HK-2 (cell line): Measurements from ENCODE around the gene DCAF8.

Source experiments
- DNase-seq: peaks from one replicate; pipeline ENCODE4 v3.0.0-alpha.2; 2018; ENCODE audit not compliant: unreplicated experiment

DCAF8 gene

DNA sequence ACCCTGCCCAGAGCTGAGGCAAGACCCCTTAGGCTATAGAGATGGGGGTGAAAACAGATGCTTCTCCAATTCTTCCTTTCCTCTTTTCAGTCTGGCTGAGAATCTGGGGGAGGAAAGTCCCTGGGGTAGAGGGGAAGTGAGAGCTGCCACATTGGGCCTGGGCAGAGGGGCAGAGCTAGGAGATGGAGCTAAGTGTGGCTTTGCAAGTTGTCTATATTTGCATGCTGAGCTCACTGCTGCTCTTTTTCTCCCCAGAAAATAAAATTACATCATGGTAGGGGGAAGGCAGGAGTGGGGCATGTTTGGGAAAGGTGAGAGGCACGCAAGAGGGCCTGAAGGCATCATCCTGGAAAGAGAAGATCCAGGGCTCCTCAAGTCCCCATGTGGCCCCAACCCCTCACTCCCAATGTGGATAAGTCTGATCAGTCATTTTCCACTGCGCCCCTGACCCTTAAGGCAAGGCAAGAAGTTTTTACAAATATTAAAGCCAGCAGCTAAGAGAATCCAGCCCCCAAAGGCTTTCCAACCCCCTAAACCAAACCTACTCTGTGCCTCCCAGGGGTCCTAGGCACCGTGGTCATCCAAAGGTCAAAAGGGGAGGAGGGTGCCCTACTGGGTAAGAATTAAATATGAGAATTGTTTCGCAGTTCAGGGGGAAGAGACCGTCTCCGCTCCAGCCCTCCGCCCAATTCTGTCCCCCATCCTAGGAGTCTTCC is 57.7 kb downstream of the DCAF8 start:
- no peak for DNase-seq

DNA sequence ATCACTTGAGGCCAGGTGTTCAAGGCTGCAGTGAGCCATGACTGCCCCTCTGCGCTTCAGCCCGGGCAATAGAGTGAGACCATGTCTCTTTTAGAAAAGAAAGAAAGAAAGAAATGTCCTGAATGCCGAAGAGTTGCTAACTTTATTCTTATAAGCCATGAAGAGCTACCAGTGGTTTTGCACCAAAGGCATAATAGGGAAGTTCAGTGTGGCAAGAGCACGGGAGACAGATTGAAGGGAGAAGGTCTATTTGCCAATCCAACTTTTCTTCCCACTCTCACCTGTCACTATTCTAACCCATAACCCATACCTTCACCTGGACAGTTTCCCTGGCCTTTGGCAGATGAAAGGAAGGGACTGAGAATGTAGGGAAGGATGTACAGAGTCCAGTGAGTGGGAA is 61.6 kb downstream of the DCAF8 start:
- no peak for DNase-seq

DNA sequence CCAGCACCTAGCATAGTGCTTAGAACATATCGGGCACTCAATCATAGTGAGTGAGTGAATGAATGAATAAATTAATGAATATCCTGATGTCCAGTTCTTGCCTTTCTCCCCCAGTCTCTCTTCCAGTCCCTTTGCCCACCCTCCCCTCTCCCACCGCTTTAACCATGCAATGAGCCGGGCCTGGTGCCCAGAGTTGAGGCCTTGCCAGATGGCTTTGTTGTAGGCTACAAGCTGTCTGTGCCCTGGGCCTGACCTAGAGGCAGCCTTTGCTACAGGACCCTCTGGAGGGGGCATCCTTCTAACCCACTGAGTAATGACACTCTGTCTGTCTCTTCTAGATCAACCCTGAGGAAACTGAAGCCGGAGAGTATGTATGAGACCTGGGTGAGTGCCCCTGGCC is 65.1 kb downstream of the DCAF8 start:
- no peak for DNase-seq

DNA sequence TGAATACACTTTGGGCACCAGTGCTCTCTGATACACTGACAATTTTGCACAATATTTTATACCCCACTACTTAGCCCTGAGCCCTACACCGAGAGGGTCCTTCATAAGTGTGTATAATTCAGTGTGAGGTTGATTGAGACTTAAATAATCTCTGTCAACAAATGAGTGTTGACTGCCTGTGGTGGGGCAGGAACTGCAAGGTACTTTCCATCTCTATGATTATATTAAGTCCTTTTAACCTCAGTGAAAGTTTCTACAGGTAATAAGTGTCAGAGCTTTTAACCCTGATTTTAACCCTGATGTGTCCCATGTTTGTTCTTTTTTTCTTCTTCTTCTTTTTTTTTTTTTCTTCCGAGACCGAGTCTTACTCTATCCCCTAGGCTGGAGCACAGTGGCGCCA is 66.2 kb downstream of the DCAF8 start:
- DNase-seq: no peak

DNA sequence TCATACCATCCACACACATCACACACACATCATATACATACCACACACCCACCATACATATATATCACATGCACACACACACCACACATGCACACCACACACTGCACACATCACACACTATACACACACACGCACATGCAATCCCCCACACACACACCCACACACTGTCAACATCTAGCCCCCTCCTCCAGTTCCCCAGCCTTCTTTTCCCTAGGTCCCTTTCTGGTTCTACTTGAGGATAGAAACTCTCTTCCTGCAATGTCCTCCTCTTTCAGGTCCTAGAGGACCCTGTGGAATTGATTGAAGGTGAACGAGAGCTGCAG is 67.7 kb downstream of the DCAF8 start:
- no peak for DNase-seq

DNA sequence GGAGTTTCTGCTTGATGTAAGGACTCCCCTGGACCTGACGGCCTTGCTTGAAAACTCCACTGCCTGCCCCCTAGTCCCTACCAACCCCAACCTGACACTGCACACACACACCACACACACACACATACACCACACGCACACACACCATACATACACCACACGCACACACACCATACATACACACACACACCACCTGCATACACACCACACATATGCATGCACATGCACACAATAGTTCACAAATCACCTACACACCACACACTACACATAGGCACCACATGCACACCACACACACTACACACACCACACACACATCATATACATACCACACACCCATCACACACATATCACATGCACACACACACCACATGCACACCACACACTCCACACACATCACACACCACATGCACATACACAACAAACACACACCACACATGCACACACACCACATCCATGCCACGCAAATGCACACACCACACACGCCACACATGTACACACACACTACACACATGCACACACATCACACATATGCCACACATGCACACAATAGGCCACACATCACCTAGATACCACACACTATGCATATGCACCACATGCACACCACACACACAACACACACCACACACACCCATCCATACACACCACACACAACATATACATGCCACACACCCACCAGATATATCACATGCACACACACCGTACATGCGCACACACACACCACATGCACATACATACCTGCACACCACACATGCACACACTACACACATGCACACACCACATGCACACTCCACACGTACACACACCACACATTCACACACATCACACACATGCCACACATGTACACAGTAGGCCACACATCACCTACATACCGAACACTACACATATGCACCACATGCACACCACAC is 68.3 kb downstream of the DCAF8 start:
- no peak for DNase-seq

DNA sequence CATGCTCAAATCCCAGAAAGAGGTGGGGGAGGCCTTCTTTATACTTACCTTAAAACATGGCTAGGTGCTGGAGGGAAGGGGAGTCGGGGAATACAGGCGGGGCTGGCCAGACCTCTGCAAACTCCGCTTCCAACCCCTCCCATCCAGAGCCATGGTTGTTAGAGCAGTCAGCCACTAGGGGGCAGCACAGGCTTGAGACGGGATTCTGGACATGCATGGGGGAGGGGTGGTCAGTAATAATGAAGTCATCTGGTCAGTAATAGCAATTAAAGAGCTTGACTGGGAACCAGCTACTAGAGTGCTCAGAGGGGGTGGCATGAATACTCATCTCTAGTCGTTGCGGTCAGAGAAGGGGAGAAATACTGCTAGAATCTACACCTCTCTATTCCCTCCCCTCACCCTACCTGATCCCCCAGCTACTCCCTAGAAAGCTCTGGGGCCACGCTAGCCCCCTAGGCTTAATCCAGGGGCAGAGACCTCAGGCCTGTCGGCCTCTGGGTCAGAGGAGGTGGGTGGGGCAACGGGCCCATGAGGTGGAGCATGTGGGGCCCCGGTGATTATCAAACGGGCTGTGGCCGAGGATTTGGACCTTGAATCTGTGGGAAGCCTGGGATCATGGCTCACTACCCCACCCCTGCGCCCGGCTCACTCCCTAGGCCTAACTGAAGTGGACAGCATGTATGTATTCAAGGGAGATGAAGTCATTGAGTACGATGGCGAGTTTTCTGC is 69.1 kb downstream of the DCAF8 start:
- DNase-seq: peak; percentile 91

DNA sequence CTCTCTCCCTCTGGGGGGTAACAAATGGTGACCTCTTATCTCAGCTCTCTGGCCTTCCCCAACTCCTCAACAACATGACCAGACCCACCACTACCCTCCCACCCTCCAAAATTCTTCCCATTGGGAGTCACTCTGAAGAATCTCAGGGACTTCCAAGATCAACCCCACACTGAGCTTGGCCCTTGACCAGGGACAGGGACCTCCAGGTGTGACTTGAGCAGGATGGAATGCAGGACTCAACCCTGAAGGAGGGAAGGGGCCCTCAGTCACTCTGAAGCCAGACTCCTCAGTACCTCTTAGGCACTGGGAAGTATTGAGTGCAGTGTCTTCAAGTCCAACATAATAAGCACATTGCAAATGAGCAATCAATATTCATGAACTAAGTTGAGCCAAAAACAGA is 70.1 kb downstream of the DCAF8 start:
- no peak for DNase-seq

DNA sequence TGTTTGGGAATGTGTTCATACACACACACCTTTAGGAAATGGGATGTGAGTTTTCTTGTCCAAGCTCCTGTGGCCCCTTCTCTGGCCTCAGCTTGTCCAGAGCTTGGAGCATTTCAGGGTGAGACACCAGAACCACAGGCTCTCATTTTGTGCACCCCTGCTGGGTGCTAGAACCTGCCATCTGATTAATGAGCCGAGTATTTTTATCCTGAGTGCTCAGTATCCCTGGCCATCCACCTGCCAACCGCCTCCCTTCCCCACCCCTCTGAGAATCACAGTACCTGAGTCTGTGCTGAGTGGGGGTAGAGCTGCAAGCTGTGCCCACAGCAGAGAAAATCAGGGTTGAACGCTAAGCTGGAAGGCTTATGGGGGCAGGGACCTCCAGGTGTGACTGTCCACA is 70.6 kb downstream of the DCAF8 start:
- no peak for DNase-seq

DNA sequence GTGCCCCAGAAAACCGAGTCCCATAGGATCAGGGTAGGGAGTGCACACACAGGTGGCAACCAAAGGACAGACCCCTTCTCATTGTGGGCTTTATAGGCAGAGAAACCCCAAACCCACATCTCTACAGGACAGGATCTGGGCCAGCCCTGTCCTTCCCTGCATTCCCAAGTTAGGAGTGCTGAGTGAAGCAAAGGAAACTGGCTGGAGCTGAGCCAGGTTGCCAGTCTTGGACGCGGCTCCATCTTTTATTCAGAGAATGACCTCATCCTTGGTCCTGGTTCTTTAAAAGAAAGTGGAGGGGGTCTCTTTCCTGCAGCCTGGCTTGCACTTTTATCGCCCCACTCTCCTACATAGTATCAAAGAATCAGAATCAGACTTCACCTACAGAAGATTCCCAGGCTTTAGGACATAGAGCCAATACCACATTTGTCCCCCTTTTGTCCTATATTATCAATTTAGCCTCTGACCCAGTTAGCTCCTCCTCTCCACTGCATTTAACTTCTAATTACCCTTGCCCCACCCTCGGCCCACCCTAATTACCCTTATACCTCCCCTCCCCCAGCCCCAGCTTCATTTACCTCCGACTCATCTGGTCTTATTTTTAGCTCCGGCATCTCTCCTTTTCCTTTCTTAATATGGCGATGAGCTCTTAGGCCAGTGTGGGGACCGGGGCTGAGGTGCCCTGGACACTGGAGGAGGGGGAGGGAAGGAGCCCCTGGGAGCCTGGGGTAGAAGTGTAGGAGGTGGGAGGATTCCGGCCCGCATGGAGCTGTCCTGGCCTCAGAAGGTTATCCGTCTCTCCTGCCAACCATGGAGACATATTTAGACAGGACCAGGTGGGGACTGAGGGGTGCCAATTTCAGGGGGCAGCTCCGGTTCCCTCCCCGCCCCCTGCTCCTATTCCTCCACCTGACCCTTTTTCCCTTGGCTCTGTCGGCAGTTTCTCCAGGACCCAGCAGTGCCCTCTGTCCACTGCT is 72.4 kb downstream of the DCAF8 start, which contains the start of gene CASQ1:
Gene CASQ1 (plus strand): TSS at position 927 of the 977 bp plus-strand sequence. CDS start 177 bp downstream, outside the sequence.
- no peak for DNase-seq

DNA sequence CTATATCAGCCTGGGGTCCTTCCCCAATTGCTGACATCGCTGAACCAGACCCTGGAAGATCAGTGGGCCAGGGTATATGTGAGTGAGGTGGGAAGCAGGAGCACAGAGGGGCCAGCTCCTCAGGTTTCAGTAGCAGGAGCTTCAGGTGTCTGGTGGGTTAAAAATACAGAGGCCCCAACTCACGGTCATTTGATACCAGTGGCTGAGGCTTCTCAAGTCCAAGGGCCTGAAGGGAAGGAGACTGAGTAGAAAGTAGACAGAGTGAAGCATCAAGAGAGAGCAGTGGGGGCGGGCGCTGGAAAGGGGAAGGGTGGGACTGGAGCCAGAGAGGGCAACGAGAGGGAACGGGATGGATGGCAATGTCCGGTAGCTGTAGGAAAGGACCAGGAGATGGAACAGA is 74.0 kb downstream of the DCAF8 start:
- no peak for DNase-seq

DNA sequence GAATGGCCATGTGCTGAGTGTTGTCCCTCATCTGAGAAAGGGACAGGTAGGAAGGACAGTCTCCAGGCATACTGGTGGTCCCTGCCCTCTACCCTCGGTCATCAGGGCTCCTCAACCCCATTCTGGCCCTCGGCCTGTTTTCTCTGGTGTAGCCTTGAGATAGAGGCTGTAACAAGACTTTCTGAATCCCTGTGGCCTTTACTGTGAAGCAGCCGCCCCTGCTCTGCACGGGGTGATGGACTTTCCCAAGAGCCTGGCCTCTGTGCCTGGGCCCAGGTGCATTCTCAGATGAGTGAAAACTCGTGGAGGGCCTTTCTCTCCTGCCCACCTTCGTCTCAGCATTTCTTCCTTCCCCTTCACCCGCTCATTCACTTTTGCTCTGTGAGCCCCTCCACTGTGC is 74.9 kb downstream of the DCAF8 start:
- no peak for DNase-seq

DNA sequence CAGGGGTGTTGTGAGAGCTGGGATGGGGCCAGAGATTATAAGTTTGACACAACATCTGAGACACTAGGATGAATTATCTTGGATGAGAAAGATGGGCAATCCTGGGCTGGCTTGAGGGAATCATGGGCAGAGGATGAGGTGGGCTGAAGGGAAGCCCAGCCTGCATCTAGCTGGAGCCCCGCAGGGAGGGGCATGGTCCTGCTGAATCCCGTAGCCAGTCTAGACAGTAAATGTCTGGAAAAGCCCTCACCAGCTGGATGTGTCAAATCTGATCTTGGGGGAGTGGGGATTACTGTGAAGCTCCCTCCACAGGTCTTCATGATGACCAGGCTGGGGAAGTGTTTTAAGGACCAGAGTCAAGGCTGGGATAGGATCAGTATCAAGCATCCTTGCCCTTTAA is 75.6 kb downstream of the DCAF8 start:
- no peak for DNase-seq

DNA sequence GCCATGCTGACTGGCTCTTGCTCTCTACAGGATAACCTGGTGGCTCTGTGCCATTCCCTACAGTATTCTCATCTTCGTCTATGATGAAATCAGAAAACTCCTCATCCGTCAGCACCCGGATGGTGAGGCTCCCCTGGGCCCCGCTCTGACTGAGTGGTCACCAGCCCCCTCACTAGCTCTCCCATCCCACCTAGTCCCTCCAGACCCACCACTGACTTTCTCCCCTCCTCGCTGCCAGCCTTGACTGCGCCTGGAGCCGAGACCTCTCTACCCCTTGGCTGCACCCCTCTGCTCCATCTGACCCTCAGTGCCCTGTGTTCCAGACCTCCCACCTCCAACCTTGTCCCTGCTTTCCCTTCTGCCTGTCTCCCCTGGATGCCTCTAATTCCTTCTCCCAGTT is 76.1 kb downstream of the DCAF8 start:
- DNase-seq: no peak

DNA sequence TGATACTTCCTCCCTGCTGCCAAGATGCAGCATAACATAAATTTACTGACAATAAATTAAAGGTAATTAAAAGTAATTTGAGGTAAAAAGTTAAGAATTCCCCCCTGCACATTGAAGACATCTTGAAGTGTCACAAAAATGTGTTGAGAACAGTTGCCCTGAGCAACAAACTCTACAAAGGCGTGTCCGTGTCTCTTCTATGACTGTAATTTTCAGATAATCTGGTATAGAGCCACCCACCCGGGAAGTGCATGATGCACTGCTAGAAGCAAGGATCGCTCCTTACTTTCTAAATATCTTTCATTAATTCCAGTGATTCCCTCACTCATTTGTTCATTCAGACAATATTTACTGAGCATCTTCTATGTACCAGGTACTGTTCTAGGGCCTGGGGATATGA is 83.0 kb downstream of the DCAF8 start:
- no peak for DNase-seq

DNA sequence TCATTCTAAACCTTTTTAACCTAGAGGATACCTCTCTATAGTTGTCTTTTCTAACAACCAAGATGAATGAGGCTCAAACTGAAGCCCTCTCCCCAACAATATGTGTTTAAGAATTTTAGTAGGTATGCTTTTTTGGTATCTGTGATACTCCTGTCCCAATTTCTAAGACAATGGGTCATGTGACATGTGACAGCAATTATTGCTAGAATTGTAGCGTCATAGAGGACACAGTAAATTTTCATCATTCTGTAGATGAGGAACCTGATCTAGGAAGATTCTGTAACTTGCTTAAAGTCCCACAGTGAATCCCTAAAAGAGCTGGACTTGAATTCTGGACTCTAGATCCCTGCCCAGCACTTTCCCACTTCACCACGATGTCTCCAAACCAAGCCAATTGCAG is 83.6 kb downstream of the DCAF8 start:
- DNase-seq: no peak

DNA sequence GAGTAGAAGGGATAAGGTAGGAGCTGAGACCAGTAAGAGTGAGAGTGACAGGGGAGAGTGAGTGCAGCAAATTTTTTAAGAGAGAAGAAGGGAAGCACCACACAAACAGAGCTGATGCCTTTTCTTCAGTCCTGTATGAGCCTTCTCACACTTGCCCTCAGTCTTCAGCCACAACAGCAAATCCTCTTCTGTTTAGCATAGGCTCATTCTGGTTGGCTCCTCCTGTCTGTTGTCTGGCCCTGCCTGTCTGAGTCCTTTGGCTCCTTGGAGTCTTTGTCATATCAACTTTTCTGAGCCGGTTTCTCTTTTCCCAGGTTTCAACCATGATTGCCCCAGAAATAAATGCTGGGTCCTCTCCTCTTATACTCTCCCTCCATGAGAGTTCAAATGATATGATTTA is 84.7 kb downstream of the DCAF8 start:
- DNase-seq: no peak

DNA sequence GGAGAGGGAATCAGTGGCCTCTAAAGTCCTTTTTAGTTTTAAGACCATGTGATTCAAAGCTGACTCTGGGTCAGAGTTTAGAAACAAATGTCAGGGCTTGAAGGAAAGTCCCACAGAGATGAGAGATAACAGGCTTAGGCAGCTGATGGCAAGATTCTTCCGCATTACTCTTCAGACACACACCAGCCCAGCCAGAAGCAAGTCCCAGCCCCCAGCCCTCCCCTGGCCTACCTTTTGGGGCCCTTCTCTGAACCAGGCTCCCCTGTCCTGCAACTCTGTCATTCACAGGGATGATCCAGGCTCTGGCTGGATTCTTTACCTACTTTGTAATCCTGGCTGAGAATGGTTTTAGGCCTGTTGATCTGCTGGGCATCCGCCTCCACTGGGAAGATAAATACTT is 85.1 kb downstream of the DCAF8 start:
- no peak for DNase-seq

DNA sequence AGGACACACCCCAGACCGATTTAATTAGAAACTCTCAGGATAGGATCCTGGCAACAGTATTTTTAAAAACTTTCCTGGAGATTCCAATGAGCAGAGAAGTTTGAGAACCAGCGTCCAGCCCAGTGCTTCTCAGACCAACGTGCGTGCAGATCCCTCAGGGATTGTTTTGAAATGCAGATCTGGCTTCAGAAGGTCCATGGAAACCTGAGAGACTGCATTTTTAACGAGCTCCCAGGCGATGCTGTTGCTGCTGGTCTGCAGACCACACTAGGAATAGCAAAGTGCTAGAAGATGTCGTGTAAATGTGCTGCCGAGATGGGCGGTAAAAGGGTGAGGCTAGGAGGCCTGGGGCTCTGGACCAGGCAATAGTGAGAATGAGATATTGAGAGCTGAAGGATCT is 90.4 kb downstream of the DCAF8 start:
- no peak for DNase-seq

DNA sequence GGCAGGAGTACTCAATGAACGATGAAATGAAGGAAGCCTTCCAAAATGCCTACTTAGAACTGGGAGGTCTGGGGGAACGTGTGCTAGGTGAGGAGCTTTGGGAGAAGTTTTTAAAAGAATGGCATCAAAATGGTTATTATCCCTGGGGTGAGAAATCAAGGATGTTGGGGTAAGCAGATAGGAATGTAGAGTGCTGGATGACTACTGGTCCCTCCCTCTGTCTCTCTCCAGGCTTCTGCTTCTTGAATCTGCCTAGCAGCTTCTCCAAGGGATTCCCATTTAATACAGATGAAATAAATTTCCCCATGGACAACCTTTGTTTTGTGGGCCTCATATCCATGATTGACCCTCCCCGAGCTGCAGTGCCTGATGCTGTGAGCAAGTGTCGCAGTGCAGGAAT is 91.0 kb downstream of the DCAF8 start:
- no peak for DNase-seq

DNA sequence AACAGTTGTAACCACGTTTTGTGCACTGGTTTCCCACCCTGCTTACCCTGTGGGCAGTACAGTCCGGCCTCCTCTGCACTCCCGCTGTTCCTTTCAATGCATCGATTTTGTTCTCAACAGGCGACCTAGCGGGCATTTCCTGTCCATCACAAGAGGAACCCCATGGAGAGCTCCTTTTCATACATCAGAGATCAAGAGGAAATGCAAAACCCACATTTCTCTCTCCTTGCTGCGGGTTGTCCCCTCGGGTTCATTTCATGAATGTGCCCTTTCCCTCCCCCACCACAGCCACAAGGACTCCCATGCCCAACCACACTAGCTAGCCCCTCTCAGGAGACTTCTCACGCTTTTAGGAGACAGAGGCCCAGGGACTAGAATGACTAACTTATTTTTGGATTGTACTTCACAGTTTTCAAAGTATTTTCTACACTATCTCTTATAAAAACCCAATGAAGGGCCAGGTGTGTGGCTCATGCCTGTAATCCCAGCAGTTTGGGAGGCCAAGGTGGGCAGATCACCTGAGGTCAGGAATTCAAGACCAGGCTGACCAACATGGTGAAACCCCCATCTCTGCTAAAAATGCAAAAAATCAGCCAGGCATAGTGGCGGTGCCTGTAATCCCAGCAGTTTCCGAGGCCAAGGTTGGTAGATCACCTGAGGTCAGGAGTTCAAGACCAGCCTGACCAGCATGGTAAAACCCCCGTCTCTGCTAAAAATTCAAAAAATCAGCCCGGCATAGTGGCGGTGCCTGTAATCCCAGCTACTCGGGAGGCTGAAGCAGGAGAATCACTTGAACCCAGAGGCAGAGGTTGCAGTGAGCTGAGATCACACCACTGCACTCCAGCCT is 92.6 kb downstream of the DCAF8 start:
- DNase-seq: no peak
